SK-N-SH (cell line): ENCODE measurements around the gene ERGIC1.
"Not testable (repeated sequence)": the region's sequence is repeated elsewhere in the genome, so short reads cannot be mapped to it uniquely, and the experiment has no call there.

Experiments
- EP300 ChIP-seq, 2 experiments: IDR thresholded peaks; 2 replicates each; pipeline versions ENCODE4 v1.4.0 to v1.6.1; 2012; ENCODE audit warnings: borderline replicate concordance in 1 of 2, low read depth in 1 of 2, low read length in 1 of 2
- MXI1 ChIP-seq: IDR thresholded peaks from 2 replicates; pipeline ENCODE4 v1.6.1; 2012; ENCODE audit warnings: mild to moderate bottlenecking, low read depth, low read length, improper control_type of control experiment
- POLR2AphosphoS5 ChIP-seq: IDR thresholded peaks from 2 replicates; pipeline ENCODE4 v1.6.1; 2012; ENCODE audit warnings: low read depth, low read length
- TF ChIP-seq, protein P1 (sequence below): IDR thresholded peaks from 2 replicates; pipeline ENCODE4; 2012

DNA sequence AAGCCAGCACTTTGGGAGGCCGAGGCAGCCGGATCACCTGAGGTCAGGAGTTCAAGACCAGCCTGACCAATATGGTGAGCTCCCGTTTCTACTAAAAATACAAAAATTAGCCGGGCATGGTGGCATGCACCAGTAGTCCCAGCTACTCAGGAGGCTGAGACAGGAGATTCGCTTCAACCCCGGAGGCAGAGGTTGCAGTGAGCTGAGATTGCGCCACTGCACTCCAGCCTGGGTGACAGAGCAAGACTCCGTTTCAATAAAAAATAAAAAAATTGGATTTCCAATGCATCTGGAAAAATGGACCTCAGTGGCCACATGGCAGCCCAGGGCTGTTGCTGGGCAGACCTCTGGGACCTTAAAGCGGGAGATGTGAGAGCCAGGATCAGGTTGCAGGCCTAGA lies 17.2 kb downstream of the ERGIC1 start:
- TF ChIP-seq, protein P1, sequence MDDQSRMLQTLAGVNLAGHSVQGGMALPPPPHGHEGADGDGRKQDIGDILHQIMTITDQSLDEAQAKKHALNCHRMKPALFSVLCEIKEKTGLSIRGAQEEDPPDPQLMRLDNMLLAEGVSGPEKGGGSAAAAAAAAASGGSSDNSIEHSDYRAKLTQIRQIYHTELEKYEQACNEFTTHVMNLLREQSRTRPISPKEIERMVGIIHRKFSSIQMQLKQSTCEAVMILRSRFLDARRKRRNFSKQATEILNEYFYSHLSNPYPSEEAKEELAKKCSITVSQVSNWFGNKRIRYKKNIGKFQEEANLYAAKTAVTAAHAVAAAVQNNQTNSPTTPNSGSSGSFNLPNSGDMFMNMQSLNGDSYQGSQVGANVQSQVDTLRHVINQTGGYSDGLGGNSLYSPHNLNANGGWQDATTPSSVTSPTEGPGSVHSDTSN, result not testable (repeated sequence)
- not testable (repeated sequence) for TF ChIP-seq MXI1; POLR2AphosphoS5; EP300 (IDR thresholded peaks at IDR 0.05; ENCODE audit: borderline replicate concordance in 1 of 2, low read depth in 1 of 2, low read length in 1 of 2)
